ENCODE measurements around the gene PRG3. TPM values are rescaled to one million over a fixed set of nuclear protein-coding genes. Genes with fewer than 3 reads are reported as not detected.
"Not testable (repeated sequence)": the region's sequence is repeated elsewhere in the genome, so short reads cannot be mapped to it uniquely, and the experiment has no call there.

PRG3 gene
- total and polyA plus RNA-seq, 4 donors = 0.55 to 1.1 TPM; not detected in 2

- DNase-seq (ENCODE audit: low read depth in 4 of 6, low spot score in 6 of 6) = no peak
- Histone ChIP-seq H3K27ac (ENCODE audit: low read depth, low read length) (no peak overlapping the region), H3K9me3 (ENCODE audit: control insufficient read depth, insufficient read depth, low read length) (no peaks in the 10 kb centered on the region), H3K4me3 (ENCODE audit: low read depth, low read length) (no peak overlapping the region), H3K4me1 (ENCODE audit: control insufficient read depth, insufficient read depth, low read length) (peaks cover 11% of the 10 kb centered on the region), H3K27me3 (ENCODE audit: control insufficient read depth, insufficient read depth, low read length) (no peaks in the 10 kb centered on the region), H3K36me3 (ENCODE audit: control insufficient read depth, insufficient read depth, low read length) (peaks cover 40% of the 10 kb centered on the region)
Measured at GRCh38 chr11:57410287-57410686, 29.3 kb upstream of the PRG3 start.

DNA sequence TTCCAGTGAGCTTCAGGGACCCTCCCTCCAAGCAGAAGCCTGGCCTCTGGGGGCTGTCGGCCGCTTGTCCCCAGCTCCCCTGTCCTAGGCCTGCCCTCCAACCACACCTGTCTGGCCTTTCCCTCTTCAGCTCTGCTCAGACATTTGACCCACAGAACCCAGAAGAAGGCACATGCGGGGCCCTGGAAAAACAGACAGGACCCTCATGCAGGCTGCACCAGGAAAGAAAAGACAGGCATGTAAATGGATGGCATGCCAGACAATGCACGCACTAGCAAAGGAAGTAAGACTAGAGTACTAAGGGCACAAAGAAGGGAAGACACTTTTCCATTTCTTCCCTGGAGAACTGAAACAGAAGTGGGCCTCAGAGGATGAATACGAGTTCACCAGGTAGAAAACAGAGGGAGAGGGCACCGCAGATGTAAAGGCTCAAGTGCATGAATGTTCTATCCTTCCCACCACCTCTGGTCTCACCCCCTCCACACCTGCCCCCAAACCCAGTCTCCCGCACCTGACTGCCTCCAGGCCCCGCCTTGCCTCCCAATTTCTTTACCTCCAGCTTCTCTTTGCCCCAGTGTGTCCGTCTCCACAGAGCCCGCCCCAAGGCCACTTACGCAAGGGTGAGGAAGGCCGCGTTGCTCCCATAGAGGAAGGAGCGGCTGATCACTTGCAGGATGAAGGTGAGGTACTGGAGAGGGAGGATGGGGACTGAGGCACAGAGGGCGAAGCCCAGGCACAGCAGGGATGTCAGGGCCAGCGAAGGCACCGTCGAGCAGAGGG, 28.6 kb upstream of the PRG3 start:
- DNase-seq (ENCODE audit: low read depth in 4 of 6, low spot score in 6 of 6) = no peak
- 95% methylated on average over 16 of the region's 18 CpGs for WGBS (ENCODE audit: insufficient coverage)

GRCh38 chr11:57408771-57409170, 27.8 kb upstream of the PRG3 start:
- no peak overlapping the region for H3K27ac ChIP-seq (ENCODE audit: low read depth, low read length)
- H3K36me3 ChIP-seq (ENCODE audit: control insufficient read depth, insufficient read depth, low read length) = peaks cover 27% of the 10 kb centered on the region
- H3K4me3 ChIP-seq (ENCODE audit: low read depth, low read length) = no peak overlapping the region
- WGBS (ENCODE audit: insufficient coverage) = 100% methylated on average over 2 of the region's 2 CpGs
- no peaks in the 10 kb centered on the region for H3K27me3 ChIP-seq (ENCODE audit: control insufficient read depth, insufficient read depth, low read length)
- no peak for DNase-seq (ENCODE audit: low read depth in 4 of 6, low spot score in 6 of 6)
- H3K9me3 ChIP-seq (ENCODE audit: control insufficient read depth, insufficient read depth, low read length) = no peaks in the 10 kb centered on the region
- peaks cover 11% of the 10 kb centered on the region for H3K4me1 ChIP-seq (ENCODE audit: control insufficient read depth, insufficient read depth, low read length)

More for the DNA sequence above, 28.6 kb upstream of the PRG3 start:
- no peaks in the 10 kb centered on the region for H3K9me3 ChIP-seq (ENCODE audit: control insufficient read depth, insufficient read depth, low read length)
- H3K36me3 ChIP-seq (ENCODE audit: control insufficient read depth, insufficient read depth, low read length) = peaks cover 33% of the 10 kb centered on the region
- H3K27ac ChIP-seq (ENCODE audit: low read depth, low read length) = no peak overlapping the region
- no peaks in the 10 kb centered on the region for H3K27me3 ChIP-seq (ENCODE audit: control insufficient read depth, insufficient read depth, low read length)
- peaks cover 11% of the 10 kb centered on the region for H3K4me1 ChIP-seq (ENCODE audit: control insufficient read depth, insufficient read depth, low read length)
- H3K4me3 ChIP-seq (ENCODE audit: low read depth, low read length) = no peak overlapping the region

- Histone ChIP-seq H3K27ac (ENCODE audit: low read depth, low read length) (no peak overlapping the region), H3K27me3 (ENCODE audit: control insufficient read depth, insufficient read depth, low read length) (no peaks in the 10 kb centered on the region), H3K4me3 (ENCODE audit: low read depth, low read length) (no peak overlapping the region), H3K4me1 (ENCODE audit: control insufficient read depth, insufficient read depth, low read length) (peaks cover 11% of the 10 kb centered on the region), H3K9me3 (ENCODE audit: control insufficient read depth, insufficient read depth, low read length) (no peaks in the 10 kb centered on the region), H3K36me3 (ENCODE audit: control insufficient read depth, insufficient read depth, low read length) (peaks cover 25% of the 10 kb centered on the region)
- 100% methylated on average over 5 of the region's 8 CpGs for WGBS (ENCODE audit: insufficient coverage)
- no peak for DNase-seq (ENCODE audit: low read depth in 4 of 6, low spot score in 6 of 6)
Measured at GRCh38 chr11:57407941-57408475, 27.1 kb upstream of the PRG3 start.

GRCh38 chr11:57407010-57407920, 26.3 kb upstream of the PRG3 start:
- 77% methylated on average over 7 of the region's 9 CpGs for WGBS (ENCODE audit: insufficient coverage)
- no peak overlapping the region for H3K4me3 ChIP-seq (ENCODE audit: low read depth, low read length)
- H3K4me1 ChIP-seq (ENCODE audit: control insufficient read depth, insufficient read depth, low read length) = peaks cover 11% of the 10 kb centered on the region
- H3K9me3 ChIP-seq (ENCODE audit: control insufficient read depth, insufficient read depth, low read length) = no peaks in the 10 kb centered on the region
- H3K36me3 ChIP-seq (ENCODE audit: control insufficient read depth, insufficient read depth, low read length) = peaks cover 25% of the 10 kb centered on the region
- peak in 1 of 6 donors; percentile 54 for DNase-seq (ENCODE audit: low read depth in 4 of 6, low spot score in 6 of 6)
- H3K27me3 ChIP-seq (ENCODE audit: control insufficient read depth, insufficient read depth, low read length) = no peaks in the 10 kb centered on the region
- H3K27ac ChIP-seq (ENCODE audit: low read depth, low read length) = no peak overlapping the region

- H3K36me3 ChIP-seq (ENCODE audit: control insufficient read depth, insufficient read depth, low read length) = peaks cover 25% of the 10 kb centered on the region
- H3K9me3 ChIP-seq (ENCODE audit: control insufficient read depth, insufficient read depth, low read length) = no peaks in the 10 kb centered on the region
- peaks cover 11% of the 10 kb centered on the region for H3K4me1 ChIP-seq (ENCODE audit: control insufficient read depth, insufficient read depth, low read length)
- H3K27me3 ChIP-seq (ENCODE audit: control insufficient read depth, insufficient read depth, low read length) = no peaks in the 10 kb centered on the region
- 100% methylated on average over 2 of the region's 4 CpGs for WGBS (ENCODE audit: insufficient coverage)
- H3K4me3 ChIP-seq (ENCODE audit: low read depth, low read length) = no peak overlapping the region
- DNase-seq (ENCODE audit: low read depth in 4 of 6, low spot score in 6 of 6) = no peak
- H3K27ac ChIP-seq (ENCODE audit: low read depth, low read length) = no peak overlapping the region
Measured at GRCh38 chr11:57406337-57406904, 25.5 kb upstream of the PRG3 start.

DNA sequence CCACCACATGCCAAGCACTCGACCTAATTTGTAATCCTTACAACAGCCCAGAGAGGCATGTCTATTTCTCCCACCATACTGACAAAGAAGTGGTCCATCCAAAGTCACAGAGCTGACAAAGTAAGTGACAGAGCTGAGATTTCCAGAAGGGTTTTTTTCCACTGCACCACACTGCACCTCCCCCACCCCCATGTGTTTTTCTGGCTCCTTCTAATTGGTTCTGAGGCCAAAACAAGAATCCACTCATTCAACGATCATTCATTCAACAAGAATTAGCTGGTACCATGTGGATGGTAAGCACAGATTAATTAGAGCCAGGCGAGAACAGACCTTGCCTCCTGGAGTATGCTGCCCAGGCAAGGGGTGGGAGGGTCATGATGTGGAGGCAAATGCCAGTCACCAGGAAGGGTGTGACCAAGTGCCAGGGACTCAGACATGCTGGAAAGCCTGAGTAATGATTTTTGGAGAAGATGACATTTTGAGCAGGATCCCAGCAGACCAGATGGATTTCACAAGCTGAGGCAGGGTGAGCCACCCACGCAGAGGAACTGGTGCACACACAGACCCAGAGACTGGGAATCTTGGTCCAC, 24.4 kb upstream of the PRG3 start:
- no peaks in the 10 kb centered on the region for H3K9me3 ChIP-seq (ENCODE audit: control insufficient read depth, insufficient read depth, low read length)
- H3K27me3 ChIP-seq (ENCODE audit: control insufficient read depth, insufficient read depth, low read length) = no peaks in the 10 kb centered on the region
- H3K36me3 ChIP-seq (ENCODE audit: control insufficient read depth, insufficient read depth, low read length) = peaks cover 25% of the 10 kb centered on the region
- H3K4me3 ChIP-seq (ENCODE audit: low read depth, low read length) = no peak overlapping the region
- no peak overlapping the region for H3K27ac ChIP-seq (ENCODE audit: low read depth, low read length)
- peaks cover 11% of the 10 kb centered on the region for H3K4me1 ChIP-seq (ENCODE audit: control insufficient read depth, insufficient read depth, low read length)
- peak in 1 of 6 donors; percentile 76 for DNase-seq (ENCODE audit: low read depth in 4 of 6, low spot score in 6 of 6)
- 75% methylated on average over 3 of the region's 4 CpGs for WGBS (ENCODE audit: insufficient coverage)

DNA sequence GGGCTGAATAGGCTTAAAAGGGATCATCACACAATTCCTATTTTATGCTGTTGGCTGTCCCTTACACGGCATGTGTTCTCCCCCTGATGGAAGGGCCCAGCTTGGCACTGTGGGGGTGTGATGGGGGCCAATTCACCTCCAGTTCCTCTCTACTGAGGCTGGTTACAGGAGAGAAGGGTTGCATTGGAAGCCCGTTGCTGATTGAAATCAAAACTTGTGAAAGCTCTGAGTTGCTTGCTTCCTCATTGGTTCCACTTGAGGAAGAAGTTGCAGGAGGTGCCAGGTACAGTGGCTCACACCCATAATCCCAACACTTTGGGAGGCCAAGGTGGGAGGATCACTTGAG, 22.8 kb upstream of the PRG3 start:
- H3K4me3 ChIP-seq (ENCODE audit: low read depth, low read length) = no peak overlapping the region
- WGBS (ENCODE audit: insufficient coverage) = no CpG with 5 or more reads among the region's 2 CpGs
- no peaks in the 10 kb centered on the region for H3K27me3 ChIP-seq (ENCODE audit: control insufficient read depth, insufficient read depth, low read length)
- no peaks in the 10 kb centered on the region for H3K9me3 ChIP-seq (ENCODE audit: control insufficient read depth, insufficient read depth, low read length)
- no peak overlapping the region for H3K27ac ChIP-seq (ENCODE audit: low read depth, low read length)
- peaks cover 11% of the 10 kb centered on the region for H3K4me1 ChIP-seq (ENCODE audit: control insufficient read depth, insufficient read depth, low read length)
- DNase-seq (ENCODE audit: low read depth in 4 of 6, low spot score in 6 of 6) = no peak
- peaks cover 12% of the 10 kb centered on the region for H3K36me3 ChIP-seq (ENCODE audit: control insufficient read depth, insufficient read depth, low read length)

DNA sequence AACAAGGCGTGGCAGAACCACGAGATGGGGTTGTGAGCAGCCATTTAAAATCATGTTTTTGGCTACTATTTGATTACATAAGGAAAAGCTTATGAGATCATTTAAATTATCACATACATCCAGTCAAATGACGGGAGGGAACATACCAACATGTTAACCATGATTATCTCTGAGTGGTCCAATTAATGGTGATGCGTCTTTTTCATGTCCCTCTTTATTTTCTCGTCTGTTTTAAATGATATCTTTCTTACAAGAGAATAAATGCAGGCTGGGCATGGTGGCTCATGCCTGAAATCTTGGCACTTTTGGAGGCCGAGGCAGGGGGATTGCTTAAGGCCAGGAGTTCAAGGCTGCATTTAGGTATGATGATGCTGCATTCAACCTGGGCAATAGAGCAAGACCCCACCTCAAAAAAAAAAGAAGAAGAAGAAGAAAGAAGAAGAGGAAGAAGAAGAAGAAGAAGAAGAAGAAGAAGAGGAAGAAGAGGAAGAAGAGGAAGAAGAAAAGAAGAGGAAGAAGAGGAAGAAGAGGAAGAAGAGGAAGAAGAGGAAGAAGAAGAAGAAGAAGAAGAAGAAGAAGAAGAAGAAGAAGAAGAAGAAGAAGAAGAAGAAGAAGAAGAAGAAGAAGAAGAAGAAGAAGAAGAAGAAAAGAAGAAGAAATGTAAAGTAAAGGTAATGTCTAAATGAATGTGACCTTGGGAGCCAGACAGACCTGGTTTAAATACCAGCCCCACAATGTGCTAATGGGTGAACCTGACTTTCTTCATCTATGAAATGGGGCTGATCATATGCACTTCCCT, 22.3 kb upstream of the PRG3 start:
- DNase-seq (ENCODE audit: low read depth in 4 of 6, low spot score in 6 of 6); H3K36me3 ChIP-seq (ENCODE audit: control insufficient read depth, insufficient read depth, low read length); H3K9me3 ChIP-seq (ENCODE audit: control insufficient read depth, insufficient read depth, low read length); H3K27me3 ChIP-seq (ENCODE audit: control insufficient read depth, insufficient read depth, low read length); H3K27ac ChIP-seq (ENCODE audit: low read depth, low read length); H3K4me3 ChIP-seq (ENCODE audit: low read depth, low read length): not testable (repeated sequence)
- H3K4me1 ChIP-seq (ENCODE audit: control insufficient read depth, insufficient read depth, low read length) = peaks cover 11% of the 10 kb centered on the region
- WGBS (ENCODE audit: insufficient coverage) = no CpG with 5 or more reads among the region's 6 CpGs

Data from spinal cord (tissue), 10 donors.